Fibroblast of lung (primary cell): ENCODE results near the gene CT47A7.

Source experiments
- CTCF ChIP-seq, 2 donors: IDR thresholded peaks in 1 of 2; conservative IDR thresholded peaks in 1 of 2; 1 replicate in 1 of 2; 2 replicates in 1 of 2; pipeline ENCODE4 v1.5.1; 2011 to 2012; ENCODE audit warnings: low read length in 2 of 2, control low read depth in 1 of 2, inconsistent platforms in 1 of 2, low read depth in 1 of 2, mild to moderate bottlenecking in 1 of 2
- EZH2 ChIP-seq: IDR thresholded peaks from 2 replicates; pipeline ENCODE4 v1.5.1; 2012; ENCODE audit warnings: low read length, control low read depth, mild to moderate bottlenecking; ENCODE audit errors: missing control alignments

- TF ChIP-seq CTCF (conservative IDR thresholded peaks at IDR 0.05 in 1 of 2, IDR thresholded peaks at IDR 0.05 in 1 of 2; ENCODE audit: low read depth in 1 of 2, low read length in 2 of 2) (no peak), EZH2 (no peak)
Observed at GRCh38 chrX:121000589-121000988, 44.2 kb upstream of the CT47A7 start.
